Stimulated activated CD4-positive, alpha-beta T cell treated with anti-CD3 and anti-CD28 coated beads, Interleukin-2, amount 100 ng/mL, for 48 hours (primary cell): ENCODE data around the gene KRT2.

Source experiments
- DNase-seq, 2 donors: peaks; one replicate each; pipeline ENCODE4 v3.0.0-alpha.2; 2020

Gene KRT2

DNA sequence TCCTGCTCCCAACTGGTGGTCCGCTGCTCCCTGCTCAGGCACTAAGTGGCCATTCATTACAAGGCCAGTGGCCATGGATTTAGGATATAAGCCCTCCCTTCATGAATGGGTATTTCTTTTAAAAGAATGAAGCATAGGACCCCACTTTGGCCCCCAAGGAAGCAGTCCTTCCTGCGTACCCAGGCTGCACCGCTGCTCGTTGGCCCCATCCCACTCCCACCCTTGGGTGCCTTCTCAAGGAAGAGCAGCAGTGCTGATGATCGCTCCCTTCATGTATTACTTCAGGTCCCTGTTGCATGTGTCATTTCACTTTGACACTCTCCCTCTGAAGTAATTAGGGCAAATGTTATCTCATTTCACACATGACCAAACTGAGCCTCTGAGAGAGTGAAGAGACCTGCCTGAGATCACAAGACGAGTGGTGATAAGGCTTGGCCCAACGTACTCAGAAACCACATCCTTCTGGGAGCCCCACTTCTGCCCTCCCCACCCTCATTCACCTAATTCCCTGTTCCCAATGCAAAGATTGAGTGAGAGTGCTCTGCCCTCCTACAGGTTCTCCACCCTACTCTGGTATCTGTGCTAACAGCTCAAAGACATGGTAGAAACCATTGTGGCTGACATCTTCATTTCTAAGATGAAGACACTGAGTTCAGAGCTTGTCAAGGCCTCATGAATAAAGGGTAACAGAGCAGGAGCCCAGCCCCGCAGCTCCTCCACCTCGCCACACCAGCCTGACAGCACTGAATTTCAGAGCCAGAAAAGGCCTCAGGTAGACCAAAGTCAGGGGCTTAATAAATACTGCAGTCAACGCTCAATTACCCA is 10.3 kb upstream of the KRT2 start:
- no peak for DNase-seq

DNA sequence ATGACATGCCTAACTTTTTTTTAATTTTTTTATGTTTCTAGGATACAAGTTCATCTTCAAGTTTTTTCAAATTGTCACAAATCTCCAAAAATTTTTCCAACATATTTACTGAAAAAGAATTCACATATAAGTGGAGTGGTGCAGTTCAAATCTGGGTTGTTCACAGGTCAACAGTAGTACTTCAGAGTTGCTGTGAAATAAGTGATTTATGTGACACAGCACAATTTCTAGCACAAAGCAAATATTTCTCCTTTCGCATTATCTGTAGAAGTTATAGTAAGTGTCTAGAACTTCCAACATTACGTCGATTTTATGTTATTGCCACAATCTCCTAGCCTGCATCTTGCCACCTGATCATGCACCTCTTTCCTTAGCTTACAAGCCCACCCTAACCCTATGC is 9.7 kb upstream of the KRT2 start:
- DNase-seq: no peak

DNA sequence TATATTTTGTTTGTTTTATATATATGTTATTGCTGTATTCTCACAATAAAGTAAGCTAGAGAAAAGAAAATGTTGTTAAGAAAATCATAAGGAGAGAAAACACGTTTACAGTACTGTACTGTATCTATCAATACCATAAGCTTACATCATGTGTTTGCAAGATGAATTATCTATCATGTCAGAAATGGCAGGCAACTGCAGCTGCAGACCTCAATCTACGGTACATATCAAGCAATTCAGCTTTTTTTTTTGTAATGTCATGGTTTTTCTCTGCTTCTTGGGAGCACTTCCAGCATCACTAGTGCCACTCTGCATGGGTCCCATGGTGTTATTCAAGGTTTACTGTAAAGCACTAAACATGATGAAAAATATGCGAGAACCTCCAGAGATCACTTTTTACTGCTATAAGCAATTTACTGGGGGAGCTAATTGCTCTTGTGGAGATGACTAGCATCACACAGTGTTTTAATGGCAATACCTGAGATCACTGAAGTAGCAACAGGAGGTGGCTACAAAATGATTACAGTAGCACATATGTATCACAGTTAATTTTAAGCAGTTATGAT is 9.0 kb upstream of the KRT2 start:
- no peak for DNase-seq

DNA sequence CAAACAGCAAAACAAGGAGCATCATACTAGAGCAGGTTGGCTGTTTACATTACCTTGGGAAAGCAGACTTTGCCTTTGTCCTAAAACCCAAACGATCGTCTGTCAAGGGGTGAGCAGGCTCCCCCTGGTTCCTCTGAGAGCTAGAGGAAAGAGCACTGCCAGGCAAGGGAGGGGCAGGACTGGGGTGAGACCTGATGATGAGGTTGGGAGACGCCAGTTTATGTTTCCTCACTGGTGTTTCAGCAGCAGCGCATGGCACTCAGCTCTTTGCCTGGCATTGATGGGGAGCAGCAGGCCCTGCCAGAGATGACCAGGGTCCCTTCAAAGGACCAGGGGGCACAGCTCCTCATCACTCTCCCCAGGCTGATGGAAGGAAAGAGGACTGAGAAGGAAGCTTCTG is 7.9 kb upstream of the KRT2 start:
- no peak for DNase-seq

DNA sequence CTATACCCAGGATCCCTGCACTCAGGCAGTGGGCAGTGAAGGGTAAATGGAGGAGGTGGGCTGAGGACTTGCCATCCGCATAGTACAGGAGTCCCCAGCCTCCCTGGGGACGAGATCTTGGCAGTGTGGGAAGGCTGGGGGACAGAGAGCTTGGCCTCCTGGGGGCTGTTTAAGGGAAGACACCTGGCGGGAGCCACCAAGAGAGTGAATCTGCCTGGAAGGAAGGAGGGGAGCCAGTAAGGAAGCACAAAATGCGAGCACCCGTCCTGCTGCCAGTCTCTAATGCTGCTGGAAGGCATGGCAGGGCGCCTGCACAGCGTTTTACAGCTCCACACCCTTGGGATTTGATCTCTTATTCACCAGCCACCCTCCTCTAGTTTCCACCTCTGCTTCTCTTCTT is 7.4 kb upstream of the KRT2 start:
- DNase-seq: no peak

DNA sequence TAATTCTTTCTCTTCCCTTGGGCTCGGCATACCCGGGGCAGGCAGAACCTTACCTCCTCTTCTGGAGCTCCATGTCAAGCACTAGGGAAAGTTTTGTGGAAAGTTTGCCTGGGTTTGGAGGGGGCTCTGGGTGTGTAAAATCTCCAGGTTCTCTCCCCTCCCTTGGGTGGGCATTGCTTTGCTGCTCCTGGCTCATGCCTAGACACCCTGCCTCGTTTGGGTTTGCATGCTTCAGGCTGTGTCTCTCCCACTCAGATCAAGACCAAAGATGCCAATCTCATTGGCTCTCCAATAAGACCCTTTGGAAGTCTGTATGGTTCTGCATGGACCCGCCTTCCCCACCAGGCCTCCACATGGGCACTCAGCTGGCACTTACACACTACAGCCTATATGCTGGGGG is 6.2 kb upstream of the KRT2 start:
- no peak for DNase-seq

DNA sequence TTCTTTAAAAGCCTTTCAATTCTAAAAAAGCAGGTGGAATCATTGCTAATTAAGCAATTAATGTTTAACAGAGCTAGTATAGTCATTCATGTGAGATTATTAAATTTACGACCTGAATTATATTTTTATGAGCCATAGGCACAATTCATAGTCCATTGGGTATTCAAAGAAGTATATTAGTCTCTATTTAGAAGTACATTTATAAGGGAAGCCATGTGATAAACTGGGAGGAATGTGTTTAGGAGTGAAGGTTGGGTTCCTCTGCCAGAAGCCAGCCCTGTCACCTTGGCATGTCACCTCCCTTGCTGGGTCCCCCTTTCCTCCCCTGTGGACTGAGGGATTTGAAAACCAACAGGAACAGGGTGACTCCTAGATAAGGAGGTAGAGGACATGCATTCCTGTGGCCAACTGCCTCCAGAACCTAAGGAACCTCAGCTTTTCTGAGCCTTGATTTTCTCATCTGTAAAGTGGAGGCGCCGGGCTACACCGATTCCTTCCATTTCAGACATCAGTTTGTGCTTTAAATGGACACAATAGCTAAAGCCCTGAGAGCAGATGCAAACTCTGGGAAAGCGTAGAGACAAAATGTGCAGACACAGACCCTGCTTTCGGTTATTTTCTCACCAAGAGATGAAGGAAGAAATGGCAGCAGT is 5.4 kb upstream of the KRT2 start:
- no peak for DNase-seq

DNA sequence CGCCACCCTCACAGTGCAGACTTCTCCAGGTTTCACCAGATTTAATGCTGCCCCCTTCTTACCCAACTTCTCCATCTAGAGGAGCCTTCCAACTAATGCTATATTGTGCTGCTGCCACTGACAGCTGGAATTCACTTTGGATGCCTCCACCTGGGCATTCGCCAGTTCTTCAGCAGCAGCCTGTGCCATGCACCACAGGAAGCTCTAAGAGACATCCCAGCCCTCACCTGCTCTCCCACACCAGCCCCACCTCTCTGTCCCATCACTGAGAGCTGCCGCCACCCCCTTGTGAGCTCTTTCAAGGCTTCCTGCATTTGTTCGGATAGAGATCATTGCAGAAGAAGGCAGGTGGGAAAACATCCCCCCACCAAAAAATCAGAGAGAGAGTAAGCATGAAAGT is 4.6 kb upstream of the KRT2 start:
- DNase-seq: no peak

DNA sequence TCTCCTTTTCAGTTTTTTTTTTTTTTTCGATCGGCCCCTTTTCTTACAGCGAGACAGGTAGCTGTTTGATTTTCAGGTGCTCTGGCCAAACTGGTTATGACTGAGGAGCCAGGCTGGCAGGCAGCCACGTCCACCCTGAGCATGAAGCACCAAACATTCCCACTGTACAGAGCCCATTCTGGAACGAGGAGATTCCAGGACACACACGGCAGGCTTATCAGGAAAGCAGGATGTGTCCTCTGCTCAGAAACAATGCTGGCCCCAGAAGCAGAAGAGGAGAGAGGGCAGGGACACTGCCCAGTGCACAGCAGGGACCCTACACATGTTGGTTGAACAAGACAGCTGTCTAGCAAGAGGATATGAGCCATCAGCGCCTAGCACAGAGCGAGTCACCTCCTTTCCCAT is 3.7 kb upstream of the KRT2 start:
- DNase-seq: no peak

DNA sequence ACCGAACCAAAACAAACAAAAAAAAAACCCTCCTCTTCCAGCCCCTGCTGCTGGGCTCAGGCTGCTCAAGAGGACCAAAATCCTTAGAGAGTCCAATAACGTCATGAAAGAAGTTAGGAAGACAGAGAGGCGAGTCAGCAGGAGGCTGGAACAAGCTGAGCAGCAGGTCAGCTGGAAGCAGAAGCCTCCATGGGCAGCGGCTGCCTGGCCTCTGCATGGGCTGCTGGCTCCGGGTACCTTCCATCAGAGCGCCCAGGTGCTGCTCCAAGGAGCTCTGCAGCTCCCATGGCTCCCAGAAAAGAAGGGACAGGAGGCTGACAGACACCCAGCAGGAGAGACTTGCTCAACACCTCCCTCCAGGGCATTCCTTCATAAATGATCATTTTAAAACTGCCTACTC is 3.2 kb upstream of the KRT2 start:
- no peak for DNase-seq

DNA sequence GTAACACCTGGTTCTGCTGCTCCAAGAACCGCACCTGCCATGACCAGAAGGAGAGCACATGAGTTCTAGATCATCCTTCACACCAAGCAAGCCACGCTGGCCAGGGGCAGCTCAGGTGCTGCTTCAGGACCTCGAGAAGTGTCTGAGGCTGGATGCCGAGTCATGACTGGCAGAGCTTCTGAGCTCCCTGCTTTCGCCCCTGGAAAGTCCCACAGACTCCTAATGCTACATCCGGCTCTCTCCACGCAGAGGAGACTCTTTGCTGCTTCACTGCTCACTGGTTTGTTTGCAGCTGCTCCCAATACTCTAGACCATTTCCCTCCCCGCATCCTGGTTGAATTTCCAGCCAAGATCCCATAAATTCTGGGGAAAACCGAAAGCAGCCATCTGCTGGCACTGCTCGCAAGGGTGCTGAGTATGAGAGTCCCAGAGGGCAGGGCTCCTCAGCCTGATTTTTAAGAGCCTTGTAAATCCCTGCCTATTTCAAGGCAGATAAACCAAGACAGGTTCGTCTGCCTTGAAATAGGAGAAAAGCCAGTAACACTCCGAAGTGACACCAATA is 1.4 kb downstream of the KRT2 start:
- DNase-seq: no peak

DNA sequence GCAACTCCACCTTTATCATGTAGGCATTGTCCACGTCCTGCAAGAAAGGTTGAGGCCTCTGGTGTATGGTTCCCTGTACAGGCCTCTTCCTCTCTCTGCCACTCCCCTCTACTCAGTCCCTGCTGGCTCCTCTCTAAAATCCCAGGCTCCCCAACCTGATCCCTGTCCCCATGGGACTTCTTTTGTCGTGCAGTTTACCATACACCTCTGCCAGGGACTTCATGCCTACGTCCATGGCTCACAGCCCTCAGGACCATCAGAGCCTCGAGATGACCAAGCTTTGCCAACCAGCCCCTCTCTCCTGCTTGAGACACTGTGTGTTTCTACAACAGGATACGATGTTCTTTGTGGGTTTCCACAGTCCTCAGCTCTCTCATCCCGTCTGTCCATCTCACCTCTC is 2.9 kb downstream of the KRT2 start:
- no peak for DNase-seq

DNA sequence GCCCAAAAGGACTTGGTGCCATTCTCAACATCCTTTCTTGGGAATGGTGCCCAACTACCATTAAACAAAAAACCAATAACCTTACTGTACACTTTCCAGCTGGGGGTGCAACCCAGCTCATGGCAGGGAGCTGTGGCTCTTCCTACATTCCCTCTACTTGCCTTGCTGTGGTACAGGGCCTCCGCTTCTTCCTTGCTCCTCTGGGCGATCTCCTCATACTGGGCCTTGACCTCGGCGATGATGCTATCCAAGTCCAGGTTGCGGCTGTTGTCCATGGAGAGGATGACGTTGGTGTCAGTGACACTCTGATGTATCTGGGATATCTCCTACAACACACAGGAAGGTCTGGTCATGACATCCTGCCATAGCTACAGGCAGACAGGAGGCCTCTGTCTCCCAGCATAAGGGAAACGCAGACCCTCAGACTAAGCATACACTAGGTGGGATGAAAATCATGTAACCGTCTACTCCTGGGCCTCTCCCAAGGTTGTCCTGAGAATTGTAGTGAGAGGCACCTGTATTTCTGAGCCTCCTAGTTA is 3.9 kb downstream of the KRT2 start:
- no peak for DNase-seq

DNA sequence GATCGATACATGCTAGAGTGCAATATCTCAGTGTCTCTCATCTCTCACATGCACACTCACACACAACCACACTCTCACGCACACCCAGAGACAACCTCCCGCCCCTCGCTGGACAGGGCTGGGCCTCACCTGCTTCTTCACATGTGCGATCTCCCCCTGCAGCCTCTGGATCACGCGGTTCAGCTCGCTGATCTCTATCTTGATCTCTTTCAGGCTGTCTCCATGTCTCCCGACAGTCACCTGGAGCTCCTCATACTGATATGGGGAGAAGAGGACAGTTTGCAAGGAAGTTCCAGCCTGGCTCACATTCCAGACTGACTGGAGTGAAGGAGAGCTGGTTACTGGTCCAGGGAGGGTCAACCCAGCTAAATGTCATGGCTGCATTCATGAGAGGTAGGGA is 4.4 kb downstream of the KRT2 start:
- DNase-seq: no peak

DNA sequence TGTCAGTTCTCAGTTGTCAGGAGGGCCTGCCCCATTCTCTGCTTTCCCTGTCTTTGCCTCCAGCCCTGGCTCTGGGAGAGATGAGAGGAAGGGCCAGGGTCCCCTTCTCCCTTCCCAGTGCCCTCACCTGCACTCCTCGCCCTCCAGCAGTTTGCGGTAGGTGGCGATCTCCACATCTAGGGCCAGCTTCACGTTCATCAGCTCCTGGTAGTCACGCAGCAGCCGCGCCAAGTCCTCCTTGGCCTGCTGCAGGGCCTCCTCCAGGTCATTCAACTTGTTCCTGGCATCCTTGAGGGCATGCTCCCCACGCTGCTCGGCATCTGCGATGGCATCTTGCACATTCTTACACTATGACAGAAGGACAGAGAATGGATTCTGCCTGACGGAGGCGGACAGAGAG is 5.4 kb downstream of the KRT2 start:
- DNase-seq: no peak

DNA sequence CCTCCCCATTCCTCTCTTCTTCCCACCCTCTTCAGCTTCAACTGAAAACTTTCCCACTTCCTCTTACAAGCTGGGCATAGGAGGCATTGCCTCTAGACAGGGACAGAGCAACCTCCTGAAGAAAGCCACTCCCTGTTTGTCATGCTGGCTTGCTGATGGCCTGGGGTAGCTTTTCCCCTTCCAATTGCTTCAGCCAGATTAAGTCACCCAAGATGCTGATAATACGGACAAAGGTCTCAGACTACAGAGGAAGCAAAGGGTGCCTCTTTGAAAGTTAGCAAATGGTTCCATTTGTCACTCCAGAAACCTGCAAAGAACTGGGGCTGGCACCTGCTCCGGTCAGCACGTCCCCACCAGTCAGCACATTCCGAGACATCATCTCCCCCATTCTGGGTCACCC is 6.0 kb downstream of the KRT2 start:
- DNase-seq: no peak

DNA sequence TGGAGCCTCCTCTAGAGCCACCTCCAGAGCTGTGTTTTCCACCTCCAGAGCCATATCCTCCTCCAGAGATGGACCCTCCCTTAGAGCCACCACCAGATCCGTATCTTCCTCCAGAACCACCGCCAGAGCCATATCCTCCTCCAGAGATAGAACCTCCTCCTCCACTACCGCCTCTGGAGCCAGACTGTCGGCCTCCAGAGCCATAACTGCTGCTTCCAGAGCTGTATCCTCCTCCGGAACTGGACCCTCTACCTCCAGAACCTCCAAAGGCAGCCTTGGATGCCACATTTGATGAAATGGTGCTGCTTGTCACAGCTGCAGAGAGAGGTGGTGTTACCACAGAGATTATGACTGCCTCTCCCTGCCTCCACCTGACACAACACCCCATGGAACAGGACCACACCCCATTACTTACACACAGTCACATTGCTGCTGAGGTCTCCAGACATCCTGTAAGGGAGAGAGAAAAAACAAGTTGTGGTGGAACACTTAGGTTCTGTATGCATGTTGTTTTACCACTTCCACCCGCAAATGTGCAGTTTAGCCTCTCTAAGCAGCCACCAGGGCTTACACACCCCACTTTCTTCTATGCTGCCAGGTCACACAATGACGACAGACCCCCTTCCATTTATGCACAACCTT is 6.8 kb downstream of the KRT2 start:
- DNase-seq: no peak

DNA sequence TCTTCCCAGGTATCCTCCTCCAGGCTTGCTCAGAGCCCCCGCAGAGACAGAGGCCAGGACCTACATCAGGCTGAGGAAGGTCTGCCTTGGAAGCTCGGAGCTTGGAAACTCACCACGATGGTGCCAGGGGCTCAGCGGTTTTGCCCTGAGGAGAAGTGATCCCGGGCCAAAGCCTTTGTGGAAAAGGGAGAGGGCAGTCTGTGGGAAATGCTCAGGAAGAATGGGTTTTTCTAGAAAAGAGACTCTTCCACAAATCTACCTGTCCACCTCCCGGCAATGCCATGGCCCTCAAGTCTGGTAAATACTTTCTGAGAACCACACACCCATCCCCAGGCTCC is 8.0 kb downstream of the KRT2 start:
- DNase-seq: no peak

DNA sequence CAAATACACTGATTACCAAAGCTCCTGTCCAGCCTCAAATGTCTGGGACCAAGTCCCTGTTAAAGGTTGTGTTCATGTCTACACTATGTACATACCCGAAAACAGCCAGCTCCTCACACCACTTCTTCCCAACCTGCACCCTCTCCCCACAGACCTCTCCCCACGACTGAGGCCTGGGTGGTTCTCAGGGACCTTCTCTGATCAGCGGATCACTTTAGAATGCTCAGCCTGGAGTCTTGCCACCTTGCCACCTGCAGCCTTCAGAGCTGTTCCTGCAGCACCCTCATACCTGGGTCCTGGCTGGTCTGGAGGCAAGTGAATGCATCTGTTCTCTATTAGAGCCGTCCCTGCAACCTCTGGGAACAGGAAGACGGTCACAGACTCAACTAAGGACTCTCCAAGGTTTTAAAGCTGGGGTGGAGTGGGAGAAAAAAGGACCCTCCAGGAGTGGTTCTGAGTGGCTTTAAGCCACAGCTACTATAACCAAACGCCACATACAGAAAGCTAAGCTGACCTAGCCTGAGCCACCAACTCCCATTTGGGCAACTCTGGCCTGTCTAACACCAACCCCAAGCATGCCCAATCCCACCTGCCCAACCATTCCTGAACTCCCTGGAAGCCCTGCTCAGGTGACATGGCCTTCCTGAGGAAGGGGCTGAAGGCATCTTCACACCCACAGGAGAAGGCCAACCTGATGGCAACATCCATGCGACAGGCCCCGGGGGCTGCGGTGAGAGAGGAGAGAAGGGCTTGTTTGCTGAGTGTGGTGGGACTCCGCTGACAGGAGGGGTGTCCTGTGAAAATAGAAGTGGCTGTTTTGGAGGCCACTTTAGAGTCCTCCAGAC is 8.6 kb downstream of the KRT2 start:
- DNase-seq: no peak

DNA sequence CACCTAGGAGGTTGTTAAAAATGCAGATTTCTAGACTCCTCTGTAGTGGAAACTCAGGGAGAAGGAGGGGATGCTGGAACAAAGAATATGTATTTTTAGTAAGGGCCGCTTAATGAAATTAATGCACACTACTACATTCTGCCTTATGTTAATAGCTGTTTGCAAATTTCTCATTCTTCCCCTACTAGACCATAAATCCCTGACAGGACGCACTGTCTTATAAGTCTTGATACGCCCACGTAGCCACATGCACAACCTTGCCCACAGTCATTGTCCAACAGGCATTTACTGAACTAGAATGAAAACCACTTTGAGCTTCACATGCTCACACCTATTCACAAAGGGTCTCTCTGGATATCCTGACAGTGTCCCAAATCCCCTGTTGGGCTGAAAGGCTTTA is 10.5 kb downstream of the KRT2 start:
- DNase-seq: no peak

DNA sequence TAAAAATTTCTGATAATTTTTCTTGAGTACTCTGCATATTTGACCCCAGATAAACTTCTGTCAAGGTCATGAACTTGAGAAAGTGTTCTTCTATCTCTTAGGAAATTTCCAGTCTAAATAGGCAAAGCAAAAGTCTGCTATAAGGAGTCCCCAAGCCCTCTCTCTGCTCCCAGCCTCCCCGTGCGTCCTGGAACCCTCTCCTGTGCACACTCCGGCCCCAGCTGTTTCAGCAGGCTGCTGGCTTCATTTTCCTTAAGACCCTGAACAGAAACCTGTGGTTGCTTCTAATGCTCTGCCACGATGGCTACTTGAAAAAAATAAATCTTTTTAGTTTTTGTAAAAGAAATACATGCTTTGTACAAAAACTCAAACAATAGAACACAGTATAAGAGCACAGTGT is 14.7 kb downstream of the KRT2 start:
- DNase-seq: no peak

DNA sequence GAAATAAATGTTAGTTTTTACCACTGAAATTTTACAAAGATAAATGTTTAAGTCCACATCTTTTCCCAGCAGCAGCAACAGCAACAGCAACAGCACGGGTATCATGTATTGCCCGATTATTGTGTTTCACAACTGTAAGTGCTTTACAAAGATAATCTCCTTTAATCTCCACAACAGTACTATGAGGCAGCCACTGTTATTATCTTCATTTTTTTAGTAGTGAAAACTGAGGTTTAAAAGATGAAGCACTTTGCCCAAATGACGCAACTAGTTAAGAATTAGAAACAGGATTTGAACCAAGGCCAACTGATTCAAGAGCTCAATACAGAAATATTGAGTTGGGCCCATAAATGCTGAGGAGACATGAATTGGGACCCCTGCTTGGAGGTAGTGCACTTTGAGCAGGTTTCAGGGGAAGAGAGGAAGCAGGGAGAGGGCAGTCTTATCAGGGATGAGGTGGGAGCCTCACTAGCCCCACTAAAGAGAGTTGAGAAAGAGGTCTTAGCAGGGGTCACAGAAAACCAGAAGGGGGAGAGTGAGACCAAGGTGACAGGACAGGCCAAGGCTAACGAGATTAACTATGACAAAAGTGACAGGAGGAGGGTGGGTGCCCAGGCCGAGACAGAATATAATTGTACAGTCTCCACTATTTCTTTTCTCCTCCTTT is 15.3 kb downstream of the KRT2 start:
- no peak for DNase-seq
